ENCODE results near the gene RGL1.
"Not testable (repeated sequence)": the region's sequence is repeated elsewhere in the genome, so short reads cannot be mapped to it uniquely, and the experiment has no call there.

The RGL1 gene

DNA sequence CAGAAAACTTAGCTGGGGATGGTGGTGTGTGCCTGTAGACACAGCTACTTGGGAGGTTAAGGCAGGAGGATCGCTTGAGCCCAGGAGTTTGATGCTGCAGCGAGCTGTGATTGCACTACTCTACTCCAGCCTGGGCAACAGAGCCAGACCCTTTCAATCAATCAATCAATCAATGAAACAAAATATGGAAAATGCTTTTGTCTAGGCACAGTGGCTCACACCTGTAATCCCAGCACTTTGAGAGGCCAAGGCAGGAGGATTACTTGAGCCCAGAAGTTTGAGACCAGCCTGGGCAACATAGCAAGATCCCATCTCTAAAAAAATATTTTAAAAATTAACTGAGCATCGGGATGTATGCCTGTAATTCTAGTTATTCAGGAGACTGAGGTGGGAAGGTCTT lies 19.0 kb upstream of the RGL1 start:
- DNase-seq (ENCODE audit: low read depth in 2 of 2, low spot score in 1 of 2): not testable (repeated sequence)

DNA sequence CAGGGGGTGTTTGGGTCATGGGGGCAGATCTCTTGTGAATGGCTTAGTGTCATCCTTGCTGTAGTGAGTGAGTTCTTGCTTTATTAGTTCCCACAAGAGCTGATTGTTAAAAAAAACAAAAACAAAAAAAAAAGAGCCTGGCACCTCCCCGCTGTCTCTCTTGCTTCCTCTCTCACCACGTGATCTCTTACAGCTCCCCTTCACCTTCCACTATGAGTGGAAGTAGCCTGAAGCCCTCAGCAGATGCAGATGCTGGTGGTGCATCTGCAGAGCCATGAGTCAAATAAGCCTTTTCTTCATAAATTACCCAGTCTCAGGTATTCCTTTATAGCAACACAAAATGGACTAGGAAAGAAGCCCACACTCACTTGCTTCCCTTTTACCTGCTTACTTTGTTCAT lies 17.2 kb upstream of the RGL1 start:
- no peak for DNase-seq (ENCODE audit: low read depth in 2 of 2, low spot score in 1 of 2)

DNA sequence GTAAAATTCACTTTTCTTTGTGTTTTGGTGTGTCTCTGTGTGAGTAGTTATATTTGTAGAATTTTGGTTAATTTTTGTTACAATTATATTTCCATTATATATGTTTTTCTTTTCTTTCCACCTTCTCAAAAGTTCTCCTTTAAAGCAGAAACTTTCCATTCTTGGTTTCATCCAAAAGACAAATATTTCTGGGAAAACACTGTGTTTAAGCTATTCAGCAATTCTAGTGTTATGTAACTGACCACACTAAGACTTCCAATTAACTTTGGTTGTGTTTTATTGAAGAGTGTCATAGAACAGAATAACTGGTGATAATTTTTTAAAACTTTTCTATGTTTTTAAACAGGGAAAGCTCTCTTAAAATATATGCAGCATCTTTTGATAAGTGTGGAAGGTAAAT lies 13.6 kb upstream of the RGL1 start:
- no peak for DNase-seq (ENCODE audit: low read depth in 2 of 2, low spot score in 1 of 2)

DNA sequence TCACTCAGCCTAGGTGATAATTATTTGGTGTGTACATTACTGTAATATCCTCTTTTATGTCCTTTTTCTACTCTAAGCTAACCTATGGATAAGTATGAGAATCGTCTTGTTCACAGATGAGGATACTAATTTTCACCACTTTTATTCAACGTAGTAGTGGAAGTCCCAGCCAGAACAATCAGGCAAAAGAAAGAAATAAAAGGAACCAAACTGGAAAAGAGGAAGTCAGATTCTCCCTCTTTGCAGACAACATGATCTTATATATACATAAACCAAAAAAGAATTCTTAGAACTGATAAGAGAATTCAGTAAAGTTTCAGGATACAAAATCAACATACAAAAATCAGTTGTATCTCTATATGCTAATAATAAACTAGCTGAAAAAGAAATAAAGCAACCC lies 12.6 kb upstream of the RGL1 start:
- DNase-seq (ENCODE audit: low read depth in 2 of 2, low spot score in 1 of 2): no peak

DNA sequence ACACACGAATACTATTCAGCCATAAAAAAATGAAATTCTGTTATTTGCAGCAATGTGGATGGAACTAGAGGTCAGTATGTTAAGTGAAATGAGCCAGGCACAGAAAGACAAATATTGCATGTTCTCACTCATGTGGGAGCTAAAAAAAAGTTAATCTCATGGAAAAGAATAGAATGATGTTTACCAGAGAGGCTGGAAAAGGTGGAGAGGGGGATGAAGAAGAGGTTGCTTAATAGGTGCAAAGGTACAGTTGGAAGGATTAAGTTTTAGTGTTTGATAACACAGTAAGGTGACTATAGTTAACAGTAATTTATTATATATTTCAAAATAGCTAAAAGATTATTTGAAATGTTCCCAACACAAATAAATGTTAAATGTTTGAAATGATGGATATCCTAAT lies 10.8 kb upstream of the RGL1 start:
- no peak for DNase-seq (ENCODE audit: low read depth in 2 of 2, low spot score in 1 of 2)

DNA sequence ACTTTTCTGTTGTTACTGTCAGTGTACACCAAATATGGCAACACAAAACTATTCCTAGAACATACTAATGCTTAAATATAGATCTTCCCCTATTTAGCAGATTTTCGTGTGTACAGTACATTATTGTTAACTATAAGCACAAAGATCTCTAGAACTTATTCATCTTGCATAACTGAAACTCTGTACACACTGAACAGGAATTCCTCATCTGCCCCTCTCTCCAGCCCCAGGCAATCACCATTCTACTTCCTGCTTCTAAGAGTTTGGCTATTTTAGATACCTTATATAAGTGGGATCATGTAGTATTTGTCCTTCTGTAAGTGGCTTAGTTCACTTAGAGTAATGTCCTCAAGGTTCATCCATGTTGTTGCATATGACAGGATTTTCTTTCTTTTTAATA lies 4.5 kb upstream of the RGL1 start:
- DNase-seq (ENCODE audit: low read depth in 2 of 2, low spot score in 1 of 2): no peak

DNA sequence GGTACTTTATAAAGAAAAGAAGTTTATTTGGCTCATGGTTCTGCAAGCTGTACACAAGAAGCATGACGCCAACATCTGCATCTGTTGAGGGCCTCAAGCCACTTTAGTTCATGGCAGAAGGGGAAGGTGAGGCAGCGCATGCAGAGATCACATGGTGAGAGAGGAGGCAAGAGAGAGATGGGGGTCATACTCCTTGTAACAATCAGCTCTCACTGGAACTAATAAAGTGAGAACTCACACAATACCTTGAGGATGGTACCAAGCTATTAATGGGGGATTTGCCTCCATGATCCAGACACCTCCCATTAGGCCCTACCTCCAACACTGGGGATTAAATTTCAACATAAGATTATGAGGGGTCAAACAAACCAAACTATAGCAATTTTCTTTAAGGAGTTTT lies 3.3 kb upstream of the RGL1 start:
- DNase-seq (ENCODE audit: low read depth in 2 of 2, low spot score in 1 of 2): no peak

DNA sequence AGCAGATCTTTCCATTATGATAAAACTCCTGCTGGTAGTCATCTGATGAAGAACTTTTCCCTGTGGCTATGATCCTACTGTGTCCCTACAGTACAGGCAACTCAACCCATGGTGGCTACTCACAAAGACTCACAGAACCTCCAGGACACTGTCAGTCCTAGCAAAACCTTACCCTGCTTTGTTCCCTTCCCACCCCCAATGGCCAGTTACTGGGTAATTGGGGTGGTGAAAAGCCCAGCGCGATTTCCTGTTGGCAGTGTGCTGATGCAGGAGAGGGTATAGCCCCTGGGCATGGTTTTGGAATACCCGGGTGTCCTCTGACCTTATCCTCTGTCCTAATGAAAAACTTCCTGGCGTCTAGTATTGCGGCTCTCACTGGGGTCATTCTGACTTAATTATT lies 533 bp upstream of the RGL1 start:
- DNase-seq (ENCODE audit: low read depth in 2 of 2, low spot score in 1 of 2): no peak

DNA sequence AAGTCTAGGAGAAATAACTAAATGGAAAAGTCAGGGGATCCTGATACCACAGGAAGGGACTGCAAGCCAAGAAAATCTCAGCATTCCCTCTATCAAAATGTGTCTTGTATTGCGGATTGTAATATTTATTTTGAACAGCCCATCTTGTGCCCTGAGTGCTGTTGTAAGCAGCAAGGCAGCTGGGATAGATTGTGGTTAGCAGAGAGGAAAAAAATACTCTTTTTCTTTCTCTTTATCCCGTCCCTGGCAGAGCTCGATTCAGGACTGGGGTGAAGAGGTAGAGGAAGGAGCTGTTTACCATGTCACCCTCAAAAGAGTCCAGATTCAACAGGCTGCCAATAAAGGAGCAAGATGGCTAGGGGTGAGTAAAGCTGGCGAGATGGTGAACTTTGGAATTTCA lies 1.2 kb downstream of the RGL1 start:
- no peak for DNase-seq (ENCODE audit: low read depth in 2 of 2, low spot score in 1 of 2)

DNA sequence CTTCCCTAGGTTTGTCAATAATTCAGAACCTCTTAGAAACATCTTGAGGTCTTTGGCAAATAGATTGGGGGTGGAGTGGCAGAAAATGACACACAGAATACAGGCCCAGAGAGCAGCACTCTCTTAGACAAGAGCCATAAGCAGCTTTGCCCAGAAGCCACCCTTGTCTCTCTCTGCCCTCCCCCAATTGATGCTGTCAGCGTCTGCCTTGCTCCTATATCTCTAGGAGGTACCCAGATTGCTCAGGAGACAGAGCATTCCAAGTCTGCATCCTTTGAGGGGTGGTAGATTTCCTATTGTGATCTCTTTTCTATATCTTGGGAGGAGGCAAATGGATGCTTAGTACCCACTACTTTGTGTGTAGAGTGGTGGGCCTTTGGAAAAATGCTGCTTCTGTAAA lies 1.8 kb downstream of the RGL1 start:
- DNase-seq (ENCODE audit: low read depth in 2 of 2, low spot score in 1 of 2): no peak

DNA sequence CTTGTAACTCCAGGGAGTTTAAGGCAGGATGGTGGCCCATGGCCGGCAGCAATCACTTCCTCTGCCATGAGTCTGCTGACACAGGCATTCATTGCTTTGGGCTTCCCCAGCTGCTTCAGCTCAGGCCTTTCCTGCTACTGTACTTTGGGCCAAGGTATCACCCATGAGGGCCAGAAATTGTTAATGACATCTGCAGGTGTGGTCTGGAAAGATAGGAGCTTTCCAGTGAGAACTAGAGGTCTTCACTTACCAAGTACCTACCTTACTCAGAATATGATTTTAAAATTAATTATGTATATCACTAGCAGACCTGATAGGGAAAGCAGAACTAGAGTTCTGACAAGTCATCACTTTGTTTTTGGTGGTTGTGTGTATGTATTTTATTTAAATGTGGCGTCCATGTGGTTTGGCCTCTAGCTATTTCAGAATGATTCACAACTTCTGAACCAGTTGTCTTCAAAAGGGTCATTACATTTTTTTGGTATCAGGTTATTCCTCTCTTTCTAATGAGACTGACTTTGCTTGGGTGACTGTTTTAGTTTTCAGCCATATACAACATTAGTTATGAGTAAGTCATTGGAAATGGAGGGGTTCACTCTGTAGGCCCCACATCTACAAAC lies 2.7 kb downstream of the RGL1 start:
- no peak for DNase-seq (ENCODE audit: low read depth in 2 of 2, low spot score in 1 of 2)

DNA sequence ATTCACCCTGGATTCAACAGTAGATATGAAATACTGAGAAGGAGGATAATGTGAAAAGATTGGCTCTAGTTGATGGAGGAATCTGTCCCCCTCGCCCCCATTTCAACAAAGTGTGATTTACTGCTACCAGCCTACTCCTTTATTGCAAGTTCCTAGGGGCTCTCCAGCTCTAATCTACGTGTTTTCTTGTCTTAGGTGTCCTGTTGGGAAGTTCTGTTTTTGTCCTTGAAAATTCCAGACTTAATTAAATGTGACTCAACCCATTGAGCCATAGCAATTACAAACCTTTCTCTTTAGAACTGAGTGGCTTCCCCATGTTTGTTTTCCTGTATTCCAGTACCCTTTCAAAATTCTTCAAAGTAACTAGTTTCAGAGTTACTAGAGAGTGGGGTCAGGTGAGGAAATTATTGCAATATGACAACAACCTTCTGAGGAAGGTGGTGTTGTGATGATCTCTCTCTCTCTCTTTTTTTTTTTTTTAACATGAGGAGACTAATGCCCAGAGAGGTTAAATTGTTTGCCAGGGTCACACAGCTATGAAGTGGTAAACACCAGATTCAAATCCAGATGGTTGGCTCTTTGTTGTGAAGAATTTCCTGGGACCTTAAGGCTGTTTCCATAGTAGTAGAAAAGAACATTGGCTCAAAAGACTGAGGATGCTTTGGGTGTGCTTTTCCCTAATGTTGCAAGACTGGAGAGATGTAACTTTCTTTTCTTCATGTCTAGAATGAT lies 3.5 kb downstream of the RGL1 start:
- DNase-seq (ENCODE audit: low read depth in 2 of 2, low spot score in 1 of 2): no peak

DNA sequence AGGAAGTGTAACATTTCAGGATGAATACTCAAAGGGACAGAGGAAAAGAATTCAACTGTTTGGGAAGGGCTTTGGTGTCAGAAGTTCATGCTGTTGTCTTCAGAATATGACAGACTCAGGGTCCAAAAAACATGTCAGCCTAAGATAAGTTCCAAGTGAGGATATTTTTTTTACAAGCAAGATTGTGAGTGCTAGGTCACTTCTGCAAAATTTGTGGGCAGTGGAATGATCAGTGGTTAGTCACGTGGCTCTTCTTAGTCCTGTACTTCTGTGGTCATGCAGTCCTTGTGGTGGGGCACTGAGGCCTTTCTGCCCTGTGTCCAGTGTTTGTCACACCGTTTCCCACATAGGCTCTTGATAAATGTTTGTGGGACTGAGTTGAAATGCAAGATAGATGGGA lies 5.2 kb downstream of the RGL1 start:
- DNase-seq (ENCODE audit: low read depth in 2 of 2, low spot score in 1 of 2): no peak

DNA sequence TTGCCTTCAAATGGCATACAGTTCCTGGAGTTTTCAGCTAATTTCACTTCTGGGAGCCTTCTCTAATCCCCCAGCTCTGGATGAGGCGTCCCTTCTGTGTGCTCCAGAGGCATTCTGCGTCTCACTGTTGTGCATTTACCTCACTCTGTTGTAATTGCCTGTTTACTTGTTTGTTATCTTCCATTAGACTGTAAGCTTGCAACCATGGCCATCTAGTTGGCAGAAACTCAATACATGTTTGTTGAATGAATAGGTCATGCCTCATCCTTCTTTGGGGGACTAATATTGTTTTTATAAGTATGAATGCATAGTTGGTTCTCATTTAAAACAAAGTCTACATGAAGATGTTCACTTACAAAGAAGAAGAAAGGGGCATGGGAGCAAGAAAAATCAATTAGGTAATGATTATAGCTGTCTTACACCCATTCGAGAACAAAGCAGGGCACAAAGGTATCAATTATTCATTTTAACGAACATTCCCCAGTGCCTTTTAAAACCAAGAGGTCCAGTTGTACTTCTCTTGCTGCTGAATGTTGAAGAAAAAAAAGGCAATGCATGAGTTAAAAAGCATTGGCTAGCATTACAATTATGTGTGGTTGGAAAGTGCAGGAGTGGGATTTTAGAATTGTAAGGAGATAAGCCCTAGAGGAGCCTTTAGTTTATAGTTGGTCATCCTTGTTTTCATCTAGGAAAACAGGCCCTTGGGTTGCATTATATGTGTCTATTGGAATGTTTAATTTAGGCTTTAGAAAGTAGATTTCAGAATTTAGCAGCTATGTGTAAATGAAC lies 6.0 kb downstream of the RGL1 start:
- no peak for DNase-seq (ENCODE audit: low read depth in 2 of 2, low spot score in 1 of 2)

DNA sequence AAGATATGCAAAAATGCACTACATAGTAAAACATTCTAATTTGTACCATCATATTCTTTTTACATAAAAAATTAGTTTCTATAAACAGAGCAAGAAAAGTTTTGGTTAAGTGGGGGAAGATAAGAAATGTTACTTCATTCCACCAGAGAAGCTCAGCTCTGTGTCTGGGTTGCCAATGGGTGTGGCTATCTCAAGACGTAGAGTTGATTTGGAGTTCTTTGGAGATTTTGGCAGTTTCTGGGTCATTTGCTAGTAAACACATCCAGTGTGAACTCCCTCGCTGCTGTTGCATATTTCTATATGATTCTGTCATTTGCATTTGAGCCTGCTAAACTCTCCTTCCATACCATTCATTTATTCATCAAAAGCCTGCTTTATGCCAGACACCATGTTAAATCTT lies 7.2 kb downstream of the RGL1 start:
- DNase-seq (ENCODE audit: low read depth in 2 of 2, low spot score in 1 of 2): no peak

DNA sequence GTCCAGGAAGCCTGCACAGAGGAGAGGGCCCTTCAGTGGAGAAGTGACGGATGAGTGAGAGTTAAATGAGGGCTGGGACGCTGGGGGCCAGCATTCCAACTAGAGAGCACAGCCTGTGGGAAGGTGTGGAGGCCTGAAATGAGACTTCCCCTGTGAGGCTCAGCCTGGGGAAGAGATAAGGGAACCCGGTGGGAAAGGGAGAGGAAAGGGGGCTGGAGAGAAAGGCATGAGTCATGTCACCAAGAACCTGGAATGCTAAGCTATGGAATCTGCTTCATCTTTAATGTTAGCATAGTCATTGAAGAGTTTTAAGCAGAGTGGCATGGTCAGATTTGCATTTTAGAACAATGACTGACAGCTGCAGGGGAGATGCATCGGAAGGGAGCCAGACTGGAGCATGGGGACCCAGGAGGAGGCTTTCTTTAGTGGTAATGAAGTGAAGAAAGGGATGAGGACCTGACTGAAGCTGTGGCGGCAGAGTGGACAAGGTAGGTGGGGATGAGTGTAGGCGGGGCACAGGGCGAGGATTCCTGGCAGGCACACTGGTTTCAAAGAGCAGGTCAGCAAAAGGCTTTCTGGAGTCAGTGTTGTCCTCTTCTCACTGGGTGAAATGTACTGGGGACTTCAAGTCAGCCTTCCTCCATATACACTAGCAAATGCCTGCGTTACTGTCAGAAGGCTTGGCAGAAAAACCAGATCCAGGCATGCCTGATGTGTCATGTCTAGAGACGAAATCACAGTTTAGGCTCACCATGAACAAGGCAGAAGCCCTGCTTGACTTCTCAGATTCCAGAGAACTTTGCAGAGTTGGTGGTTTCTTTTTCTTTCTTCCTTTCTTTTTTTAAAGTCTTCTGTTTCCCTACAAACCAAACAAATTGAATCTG lies 8.0 kb downstream of the RGL1 start:
- DNase-seq (ENCODE audit: low read depth in 2 of 2, low spot score in 1 of 2): no peak

DNA sequence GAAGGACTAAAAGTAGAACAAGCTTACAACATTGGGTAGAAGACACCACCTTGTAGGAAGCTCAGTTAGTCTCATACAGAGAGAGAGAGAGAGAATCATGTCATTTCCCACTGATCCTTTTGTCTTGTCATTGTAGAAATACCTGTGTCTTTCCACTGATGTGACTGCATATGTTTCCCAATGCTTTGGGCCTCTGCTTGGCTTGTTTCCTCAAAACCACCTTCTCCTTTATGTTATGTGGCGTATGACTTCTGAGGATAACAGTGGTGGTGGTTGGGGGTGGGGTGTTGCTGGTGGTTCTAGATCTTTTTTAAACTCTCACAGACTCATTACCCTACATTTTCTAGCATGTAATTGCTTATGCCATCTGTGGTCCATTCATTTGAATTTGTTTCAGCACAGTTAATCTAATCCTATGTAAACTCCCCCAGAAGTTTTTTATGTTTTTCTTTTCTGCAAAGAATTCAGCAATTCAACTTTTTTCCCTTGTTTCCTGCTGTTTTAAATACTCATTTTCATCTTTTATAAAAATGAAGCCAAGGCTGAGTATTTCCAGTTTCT lies 9.3 kb downstream of the RGL1 start:
- no peak for DNase-seq (ENCODE audit: low read depth in 2 of 2, low spot score in 1 of 2)

DNA sequence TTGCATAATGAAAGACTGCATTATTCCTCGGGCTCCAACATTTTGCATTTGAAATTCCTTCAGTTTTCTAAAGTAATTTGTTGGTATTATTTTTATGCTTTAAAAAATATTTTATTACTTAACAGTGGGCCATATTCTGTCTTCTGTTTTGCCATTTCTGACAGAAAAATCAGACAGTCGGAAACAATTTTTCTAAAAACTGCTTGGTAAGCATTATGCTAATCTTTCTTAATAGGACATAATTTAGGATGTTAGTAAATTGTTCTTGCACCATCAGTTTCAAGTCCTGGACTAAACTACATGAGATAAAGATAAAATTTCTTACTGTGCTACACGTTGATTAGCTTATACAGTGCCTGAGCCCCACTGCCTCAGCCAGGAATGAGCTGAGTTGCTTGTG lies 11.2 kb downstream of the RGL1 start:
- DNase-seq (ENCODE audit: low read depth in 2 of 2, low spot score in 1 of 2): no peak

DNA sequence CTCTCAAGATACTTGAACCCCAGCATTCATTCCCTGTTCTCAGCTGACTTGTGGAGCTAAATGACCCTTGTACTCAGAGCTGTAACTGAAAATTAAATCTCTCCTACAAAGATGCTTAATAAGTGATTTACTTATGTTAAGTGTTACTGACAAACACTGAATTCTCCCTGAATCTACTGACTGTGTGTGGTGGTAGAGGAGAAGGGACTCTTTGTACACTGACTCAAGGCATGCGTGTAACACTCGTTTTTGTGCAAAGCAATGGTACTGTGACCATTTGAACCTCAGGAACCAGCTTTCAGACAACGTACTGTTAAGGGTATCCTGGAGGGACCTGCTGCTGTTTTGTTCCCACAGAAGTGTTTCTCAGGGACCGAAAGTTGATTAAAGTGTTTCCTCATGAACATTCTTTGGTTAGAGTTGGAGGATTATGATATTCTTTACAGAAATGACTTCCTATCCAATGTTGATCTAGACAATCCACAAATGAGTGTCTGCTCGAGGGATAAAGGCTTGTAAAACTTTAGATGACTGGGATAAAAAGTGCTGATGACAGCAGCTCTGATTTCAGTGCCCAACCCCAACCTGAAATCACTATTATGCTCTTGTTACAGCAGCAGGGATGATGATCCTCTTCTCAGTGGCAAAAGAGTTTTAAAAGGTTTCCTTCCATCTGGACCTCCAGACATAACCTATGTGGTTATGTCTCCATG lies 12.8 kb downstream of the RGL1 start:
- no peak for DNase-seq (ENCODE audit: low read depth in 2 of 2, low spot score in 1 of 2)

DNA sequence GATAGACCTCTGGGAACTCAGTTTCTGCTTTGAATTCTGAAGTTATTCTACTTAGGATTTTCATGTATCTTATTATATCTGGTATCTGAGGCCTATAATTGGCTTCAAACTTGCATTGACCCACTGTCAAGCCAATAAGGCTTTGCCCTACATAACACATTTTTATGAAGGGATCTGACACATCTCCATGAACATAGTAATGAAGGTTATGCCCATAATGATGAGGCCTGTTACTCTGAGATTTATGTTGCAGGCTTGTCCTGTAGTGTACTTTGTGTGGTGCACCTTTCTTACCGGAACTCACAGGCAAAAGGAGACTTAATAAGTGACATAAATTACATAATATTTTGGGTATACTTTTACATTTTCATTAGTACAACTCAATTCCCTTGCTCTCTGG lies 14.1 kb downstream of the RGL1 start:
- no peak for DNase-seq (ENCODE audit: low read depth in 2 of 2, low spot score in 1 of 2)

Data from stimulated activated CD8-positive, alpha-beta memory T cell treated with anti-CD3 and anti-CD28 coated beads, Interleukin-4, amount 100 ng/mL, for 1 hour (primary cell).